NCI-H1048 (cell line): Measurements from ENCODE around the gene CMIP.

ENCODE experiments used
- DNase-seq: peaks from one replicate; lab custom pipeline; 2025; lab: John Stamatoyannopoulos, UW

CMIP gene

GRCh38 chr16:81462683-81463082 lies 18.1 kb downstream of the CMIP start:
- no peak for DNase-seq

GRCh38 chr16:81463296-81463890 lies 18.8 kb downstream of the CMIP start:
- DNase-seq, result no peak

DNA sequence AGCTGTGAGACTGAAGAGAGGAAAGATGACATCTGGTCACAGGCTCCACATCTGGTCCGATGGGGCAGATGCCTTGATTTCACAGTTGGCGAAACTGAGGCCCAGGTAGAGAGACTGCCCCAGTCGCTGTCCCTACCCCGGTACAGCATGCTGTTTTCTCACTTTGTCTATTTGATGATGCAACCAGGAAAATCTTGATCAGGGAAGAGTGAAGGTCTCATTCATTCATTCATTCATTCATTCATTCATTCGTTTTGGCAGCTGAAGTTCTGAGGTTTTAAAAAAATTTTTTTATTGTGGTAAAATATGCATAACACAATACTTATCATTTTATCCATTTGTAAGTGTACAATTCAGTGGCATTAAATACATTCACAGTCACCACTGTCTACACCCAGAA lies 19.7 kb downstream of the CMIP start:
- DNase-seq, result no peak

DNA sequence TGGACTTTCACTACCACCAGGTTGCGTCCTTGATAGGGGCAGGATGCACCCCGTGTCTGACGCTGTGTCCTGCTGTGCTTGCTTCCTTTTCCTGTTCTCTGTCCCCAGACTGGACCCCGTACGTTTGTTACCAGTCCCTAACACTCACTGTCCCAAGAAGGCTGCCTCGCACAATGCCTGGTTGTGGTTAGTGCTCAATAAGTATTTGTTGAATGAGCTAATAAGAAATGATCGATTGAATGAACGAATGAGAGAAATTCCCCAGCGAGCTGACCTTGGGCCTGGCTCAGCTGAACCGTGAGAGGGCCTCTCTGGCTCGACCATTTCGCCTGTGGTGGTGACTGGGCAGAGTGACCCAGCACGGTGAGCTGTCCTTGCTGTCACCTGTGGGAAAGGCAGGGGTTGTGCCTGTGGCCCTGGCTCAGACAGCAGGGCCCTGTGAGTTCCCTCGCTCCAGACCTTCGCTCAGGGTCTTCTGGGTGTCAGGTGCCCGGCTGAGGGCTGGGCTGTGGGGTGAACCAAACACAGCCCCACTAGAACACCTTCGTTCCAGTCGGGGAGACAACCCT lies 20.9 kb downstream of the CMIP start:
- no peak for DNase-seq

DNA sequence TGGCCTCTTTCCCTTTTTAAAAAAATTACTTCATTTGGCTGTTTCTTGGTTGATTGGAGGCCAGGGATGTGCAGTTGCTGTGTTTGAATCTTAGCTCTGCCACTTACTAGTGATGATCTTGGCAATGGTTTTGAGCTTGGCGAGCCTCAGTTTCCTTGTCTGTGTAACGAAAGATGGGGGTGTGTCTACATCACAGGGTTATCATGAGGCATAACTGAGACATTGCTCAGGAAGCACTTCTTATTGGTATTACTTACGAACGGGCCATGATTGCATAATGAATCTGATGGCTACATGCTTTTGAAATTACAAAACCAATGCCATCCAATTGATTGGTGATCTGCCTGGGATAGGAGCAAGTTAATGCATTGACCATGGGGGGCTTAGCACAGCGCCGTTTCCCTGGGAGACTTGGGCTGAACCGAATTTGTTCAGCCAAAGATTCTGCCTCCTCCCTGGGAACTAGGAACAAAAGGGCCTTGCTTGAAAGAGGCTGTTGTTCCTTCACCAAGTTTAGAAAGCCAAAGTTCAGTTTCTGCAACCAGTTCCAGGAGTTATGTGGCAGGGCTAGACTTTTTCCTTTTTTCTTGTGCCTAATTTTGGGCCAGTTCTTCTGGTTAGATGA lies 21.9 kb downstream of the CMIP start:
- DNase-seq, result no peak

GRCh38 chr16:81467072-81467471 lies 22.5 kb downstream of the CMIP start:
- no peak for DNase-seq

DNA sequence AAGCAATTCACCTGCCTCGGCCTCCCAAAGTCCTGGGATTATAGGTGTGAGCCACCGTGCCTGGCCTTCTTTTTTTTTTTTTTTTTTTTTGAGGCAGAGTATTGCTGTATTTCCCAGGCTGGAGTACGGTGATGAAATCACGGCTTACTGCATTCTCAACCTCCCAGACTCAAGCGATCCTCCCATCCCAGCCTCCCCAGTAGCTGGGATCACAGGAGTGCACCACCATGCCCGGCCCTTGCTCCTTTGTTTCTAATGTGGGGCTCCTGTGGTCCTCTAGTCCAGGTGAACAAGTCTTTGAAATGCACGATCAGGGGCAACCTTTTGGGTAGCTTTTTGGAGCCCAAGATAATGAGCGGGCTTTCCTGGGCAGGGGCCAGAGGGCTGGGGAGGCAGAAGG lies 23.2 kb downstream of the CMIP start:
- no peak for DNase-seq

DNA sequence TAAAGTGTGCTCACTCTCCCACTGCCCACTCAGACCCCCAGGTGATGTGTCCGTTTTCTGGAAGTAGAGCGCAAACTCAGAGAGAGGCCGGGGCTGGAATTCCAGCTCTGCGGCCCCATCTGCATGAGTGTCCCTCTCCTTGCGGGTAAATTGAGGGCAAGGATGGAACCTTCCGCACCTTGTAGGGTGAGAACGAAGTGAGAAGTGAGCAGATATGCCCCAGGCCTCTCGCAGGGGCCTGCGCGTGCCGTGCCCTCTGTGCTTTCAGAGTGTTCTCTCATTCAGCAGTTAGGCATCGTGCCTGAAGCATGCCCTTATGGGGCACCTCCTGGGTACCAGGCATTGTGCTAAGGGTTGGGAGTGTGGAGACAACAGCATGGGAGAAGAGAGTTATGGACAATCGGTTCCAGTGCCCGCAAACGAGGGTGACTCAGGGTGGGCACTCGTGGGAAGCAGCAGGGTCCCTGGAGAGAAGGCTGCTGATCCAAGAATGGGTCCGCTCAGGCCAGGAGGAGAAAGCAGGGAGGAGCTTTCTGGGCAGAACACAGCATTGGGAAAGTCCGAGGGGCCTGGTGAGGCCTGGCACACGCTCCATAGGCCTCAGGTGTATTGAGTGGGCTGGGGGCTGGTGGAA lies 23.8 kb downstream of the CMIP start:
- no peak for DNase-seq

DNA sequence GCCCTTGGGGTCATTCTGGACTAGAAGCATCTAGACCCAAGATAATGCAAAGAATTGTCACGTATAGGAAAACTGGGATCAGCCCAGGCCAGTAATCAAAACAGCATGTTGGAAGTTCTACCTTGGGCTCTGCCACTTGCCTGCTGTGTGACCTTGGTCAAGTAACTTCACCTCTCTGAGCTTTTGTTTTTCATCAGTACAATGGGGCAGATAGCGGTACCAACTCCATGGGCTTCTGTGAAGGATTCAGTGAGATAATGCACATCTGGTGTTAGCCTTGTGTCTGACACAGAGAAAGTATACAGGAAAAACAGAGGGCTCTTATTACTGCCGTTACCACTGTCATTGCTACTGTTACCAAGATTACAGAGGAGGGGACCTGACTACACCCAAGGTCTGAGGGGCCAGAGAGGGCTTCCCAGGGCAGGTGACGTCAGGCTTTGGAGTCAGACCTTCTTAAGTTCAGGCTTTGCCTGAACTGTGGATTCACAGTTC lies 24.6 kb downstream of the CMIP start:
- DNase-seq, result no peak

DNA sequence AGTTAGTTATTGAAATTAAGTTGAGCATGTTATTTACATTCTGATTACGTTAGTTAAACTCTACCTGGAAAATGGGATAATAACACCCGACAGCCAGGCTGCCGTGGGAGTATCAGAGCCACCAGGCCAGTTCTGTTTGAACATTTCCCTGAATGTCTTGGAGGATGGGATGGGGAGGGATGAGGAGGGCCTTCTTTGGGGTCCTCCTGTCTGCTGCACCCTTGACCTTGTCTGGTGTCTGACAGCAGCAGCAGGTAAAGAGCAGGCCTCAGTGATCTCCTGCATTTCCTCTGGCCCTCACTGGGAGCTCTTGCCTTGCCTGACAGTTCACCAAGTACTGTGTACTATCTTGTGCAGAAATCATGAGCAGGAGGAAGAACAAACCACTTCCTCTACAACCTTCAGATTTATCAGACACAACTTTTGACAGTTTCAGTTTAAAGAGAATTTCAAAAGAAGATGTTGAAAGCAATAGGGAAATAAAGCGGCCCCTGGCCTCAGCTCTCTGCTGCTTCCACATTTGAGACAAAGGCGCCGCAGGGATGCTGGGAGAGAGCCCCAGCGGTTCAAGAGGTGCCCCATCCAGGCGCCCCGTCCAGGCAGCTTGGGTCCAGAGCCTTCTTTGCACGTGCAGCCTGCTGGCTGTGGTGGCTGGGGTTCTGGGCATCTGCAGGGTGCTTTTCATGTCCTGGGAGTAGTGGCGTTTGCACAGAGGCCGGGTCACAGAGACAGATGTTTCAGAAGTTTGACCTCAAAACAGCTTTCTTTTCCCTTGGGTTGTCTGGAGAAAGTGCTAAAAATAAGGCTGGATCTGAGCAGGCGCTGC lies 25.3 kb downstream of the CMIP start:
- DNase-seq, result no peak

DNA sequence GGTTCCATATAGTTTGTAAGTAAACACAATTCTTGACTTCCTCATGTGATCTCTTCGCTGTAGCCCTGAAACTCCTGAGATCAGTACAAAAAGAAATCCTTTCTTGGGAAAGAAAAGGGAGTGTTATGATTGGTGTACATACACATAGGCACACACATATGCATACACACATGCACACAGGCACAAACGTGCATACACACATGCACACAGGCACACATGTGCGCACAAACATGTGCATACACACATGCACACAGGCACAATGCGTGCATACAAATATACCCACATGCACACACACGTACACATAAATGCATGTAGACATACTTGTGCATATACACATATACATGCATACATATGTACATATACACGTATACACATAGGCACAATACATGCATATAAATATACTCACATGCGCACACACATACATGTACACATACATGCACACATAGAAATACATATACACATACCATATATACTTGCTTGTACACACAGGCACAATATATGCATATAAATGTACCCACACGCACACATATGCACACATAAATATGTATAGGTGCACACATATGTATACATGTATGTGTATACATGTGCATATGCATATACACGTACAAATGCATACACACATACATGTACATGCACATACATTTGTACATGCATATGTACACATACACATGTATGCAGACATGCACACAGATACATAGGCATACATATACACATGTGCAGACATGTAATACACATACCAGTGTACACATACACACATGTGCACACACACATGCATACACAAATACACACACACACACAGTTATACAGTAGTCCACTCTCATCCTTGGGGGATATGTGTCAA lies 26.4 kb downstream of the CMIP start:
- DNase-seq, result no peak

DNA sequence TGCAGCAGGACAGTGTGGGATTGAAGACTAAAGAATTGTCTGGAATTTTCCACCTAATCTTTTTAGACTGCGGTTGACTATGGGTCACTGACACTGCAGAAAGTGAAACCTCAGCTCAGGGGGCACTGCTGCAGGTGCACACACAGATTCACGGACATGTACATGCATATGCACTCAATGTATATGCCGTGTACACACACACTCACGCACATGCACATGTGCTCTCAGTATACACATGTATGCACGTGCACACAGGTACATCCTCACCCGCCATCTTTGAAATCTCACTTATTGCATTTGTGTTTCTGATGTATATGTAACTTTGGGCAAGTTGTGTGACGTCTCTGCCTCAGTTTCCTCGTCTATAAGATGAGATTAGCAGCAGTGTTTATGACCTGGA lies 27.3 kb downstream of the CMIP start:
- no peak for DNase-seq

- DNase-seq, result no peak
Measured at GRCh38 chr16:81472391-81472790, 27.8 kb downstream of the CMIP start.

- DNase-seq, result no peak
Measured at GRCh38 chr16:81473066-81473488, 28.5 kb downstream of the CMIP start.

GRCh38 chr16:81473558-81473957 lies 28.9 kb downstream of the CMIP start:
- no peak for DNase-seq

- no peak for DNase-seq
Measured at GRCh38 chr16:81473969-81474959, 29.7 kb downstream of the CMIP start.

DNA sequence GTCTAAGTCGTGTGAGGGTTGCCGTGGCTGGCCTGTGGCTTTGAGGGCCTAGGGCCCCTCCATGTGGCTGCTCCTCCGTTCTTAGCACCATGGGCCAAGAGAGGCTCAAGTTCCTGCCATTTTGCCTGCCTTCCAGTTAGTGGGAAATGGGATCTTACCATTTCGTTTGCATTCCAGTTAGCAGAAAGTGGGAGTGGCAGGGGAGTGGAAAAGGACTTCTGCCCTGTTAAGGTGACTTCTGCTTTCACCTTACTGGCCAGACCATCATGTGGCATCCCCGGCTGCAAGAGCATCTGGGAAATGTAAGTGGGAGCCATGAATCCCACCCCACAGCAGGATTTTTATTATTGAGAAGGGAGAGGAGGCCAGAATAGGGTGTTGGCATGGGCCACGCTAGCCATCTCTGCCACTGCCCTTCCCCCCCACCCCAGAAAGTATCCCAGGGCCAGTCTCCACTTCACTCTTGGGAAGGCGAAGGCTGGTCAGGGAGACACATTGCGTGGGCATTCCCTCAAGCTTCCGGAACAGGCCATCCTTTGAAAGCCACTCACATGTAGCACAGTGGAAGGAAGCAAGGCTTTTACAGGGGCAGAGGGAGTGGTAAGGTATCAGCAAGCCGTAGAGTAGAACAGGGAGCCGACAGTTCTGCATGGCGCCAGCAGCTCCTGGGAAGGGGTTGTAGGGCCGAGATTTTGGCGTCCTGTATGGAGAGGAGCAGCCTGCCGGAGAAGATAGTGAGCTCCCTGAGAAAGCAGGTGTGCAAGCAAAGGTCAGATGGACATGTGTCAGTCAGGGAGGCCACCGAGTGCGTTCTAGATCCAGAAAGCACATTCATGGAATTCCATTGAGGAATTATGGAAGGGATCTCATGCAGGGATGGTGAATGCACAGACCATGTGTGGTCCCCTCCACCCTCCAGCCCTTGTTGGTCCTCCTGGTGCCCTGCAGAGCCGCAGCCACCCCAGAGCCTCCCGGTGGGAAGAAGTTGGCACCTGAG lies 33.4 kb downstream of the CMIP start:
- no peak for DNase-seq

DNA sequence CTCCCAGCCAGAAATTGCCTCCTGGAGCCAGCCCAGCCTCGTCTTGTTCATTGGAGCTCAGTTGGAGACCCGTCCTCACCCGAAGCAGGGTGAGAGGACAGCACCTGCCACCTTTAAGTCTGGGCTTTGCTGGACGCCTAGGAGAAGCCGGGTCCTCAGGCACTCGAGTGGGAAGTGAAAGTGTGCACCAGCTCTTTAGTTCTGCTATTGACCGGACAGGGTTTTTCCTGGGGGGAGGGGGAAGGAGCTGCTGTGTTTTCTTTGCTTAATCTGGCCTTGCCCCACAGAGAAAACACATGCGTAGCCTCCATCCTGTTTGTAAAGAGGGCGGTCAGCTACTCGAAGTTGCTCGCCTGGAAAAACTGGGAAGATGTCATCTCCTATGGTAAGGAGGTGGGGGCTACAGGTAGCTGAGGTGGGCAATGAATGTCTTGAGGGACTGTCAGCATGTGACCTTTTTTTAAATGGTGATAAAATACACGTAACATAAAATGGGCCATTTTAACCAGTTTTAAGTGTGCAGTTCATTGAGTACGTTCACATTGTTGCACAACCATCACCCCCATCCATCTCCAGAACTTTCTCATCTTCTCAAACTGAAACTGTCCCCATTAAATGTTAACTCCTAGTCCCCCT lies 34.4 kb downstream of the CMIP start:
- DNase-seq, result no peak
